Measurements from ENCODE around the gene PPP5C. TPM values are rescaled to one million over a fixed set of nuclear protein-coding genes. Genes with fewer than 3 reads are reported as not detected.
A peak's percentile ranks its signal among the peaks of the same experiment; 100 is the strongest.

Gene PPP5C
- total RNA-seq, 1 experiment from 2014 or later, result 130 TPM

- peak; percentile 29 to 44 for TF ChIP-seq CTCF (IDR thresholded peaks at IDR 0.05; ENCODE audit: insufficient read depth in 1 of 2, low read depth in 1 of 2, low read length in 1 of 2, severe bottlenecking in 1 of 2, unreplicated experiment in 1 of 2)
Measured at GRCh38 chr19:46404055-46404752, 57.3 kb downstream of the PPP5C start.

GRCh38 chr19:46404753-46405468 is 58.0 kb downstream of the PPP5C start:
- Mint-ChIP-seq H3K36me3 (ENCODE audit: insufficient read depth, unreplicated experiment) (peaks cover 8% of the 10 kb centered on the region), H3K9me3 (ENCODE audit: unreplicated experiment) (no peaks in the 10 kb centered on the region), H3K27ac (ENCODE audit: unreplicated experiment) (peak overlapping the region; percentile 95), H3K27me3 (ENCODE audit: insufficient read depth, unreplicated experiment) (no peaks in the 10 kb centered on the region), H3K4me1 (ENCODE audit: low read depth, unreplicated experiment) (peaks cover 14% of the 10 kb centered on the region), H3K4me3 (ENCODE audit: unreplicated experiment) (peak overlapping the region; percentile 97)
- BruUV-seq (replicated peaks), result no TSS peak
- ChIA-PET POLR2A (interaction anchor here (0.6 kb wide), 2 partner anchors 12 to 410 kb away, joined by 3 to 6 read pairs; partner anchors contain the start of gene CCDC61), CTCF (interaction anchor here (0.6 to 1.4 kb wide), 5 partner anchors 9 to 256 kb away, joined by 3 to 6 read pairs (median 3); partner anchors contain the start of gene DACT3)
- no peaks in the 10 kb centered on the region for H3K36me3 ChIP-seq (ENCODE audit: control insufficient read depth, insufficient read depth, low read length)
- DNase-seq, result peak; percentile 62 to 67
- no peaks in the 10 kb centered on the region for H3K4me1 ChIP-seq
- H3K27me3 ChIP-seq (replicated peaks; ENCODE audit: control insufficient read depth, insufficient read depth, low read length), result no peaks in the 10 kb centered on the region
- TF ChIP-seq CTCF (IDR thresholded peaks at IDR 0.05; ENCODE audit: insufficient read depth in 1 of 2, low read depth in 1 of 2, low read length in 1 of 2, severe bottlenecking in 1 of 2, unreplicated experiment in 1 of 2), result no peak
- H3K9me3 ChIP-seq, result no peaks in the 10 kb centered on the region
- intact Hi-C loops (cut with micrococcal nuclease; ENCODE audit: unreplicated experiment), result loop anchor here (1.0 kb wide), 1 partner anchor 11 kb away; no protein-coding TSS in a partner anchor
- H3K4me3 ChIP-seq (ENCODE audit: low read depth, low read length), result peak overlapping the region; percentile 55

More at GRCh38 chr19:46404055-46404752, 57.3 kb downstream of the PPP5C start:
- Histone ChIP-seq H3K4me1 (no peaks in the 10 kb centered on the region), H3K27me3 (replicated peaks; ENCODE audit: control insufficient read depth, insufficient read depth, low read length) (no peaks in the 10 kb centered on the region), H3K36me3 (ENCODE audit: control insufficient read depth, insufficient read depth, low read length) (no peaks in the 10 kb centered on the region), H3K4me3 (ENCODE audit: low read depth, low read length) (peak overlapping the region; percentile 55), H3K9me3 (no peaks in the 10 kb centered on the region)
- Mint-ChIP-seq H3K27me3 (ENCODE audit: insufficient read depth, unreplicated experiment) (no peaks in the 10 kb centered on the region), H3K27ac (ENCODE audit: unreplicated experiment) (peak overlapping the region; percentile 95), H3K4me1 (ENCODE audit: low read depth, unreplicated experiment) (peaks cover 14% of the 10 kb centered on the region), H3K4me3 (ENCODE audit: unreplicated experiment) (peak overlapping the region; percentile 97), H3K36me3 (ENCODE audit: insufficient read depth, unreplicated experiment) (peaks cover 8% of the 10 kb centered on the region), H3K9me3 (ENCODE audit: unreplicated experiment) (no peaks in the 10 kb centered on the region)
- ChIA-PET POLR2A (no interaction called here), CTCF (interaction anchor here (0.5 to 1.4 kb wide), 4 partner anchors 9 to 83 kb away, joined by 3 to 4 read pairs (median 3); partner anchors contain the start of gene PPP5C)
- no TSS peak for BruUV-seq (replicated peaks)
- intact Hi-C loops (cut with micrococcal nuclease; ENCODE audit: unreplicated experiment), result loop anchor here (1.0 kb wide), 1 partner anchor 12 kb away; no protein-coding TSS in a partner anchor
- DNase-seq, result peak; percentile 80 to 81

- POLR2A ChIA-PET, result no interaction called here
- intact Hi-C loops (cut with micrococcal nuclease; ENCODE audit: unreplicated experiment), result no loop called here
- no TSS peak for BruUV-seq (replicated peaks)
- no peaks in the 10 kb centered on the region for H3K27me3 Mint-ChIP-seq (ENCODE audit: insufficient read depth, unreplicated experiment)
- H3K4me3 Mint-ChIP-seq (ENCODE audit: unreplicated experiment), result no peak overlapping the region
- no peak overlapping the region for H3K27ac Mint-ChIP-seq (ENCODE audit: unreplicated experiment)
- peaks cover 23% of the 10 kb centered on the region for H3K4me1 Mint-ChIP-seq (ENCODE audit: low read depth, unreplicated experiment)
- H3K4me1 ChIP-seq, result no peaks in the 10 kb centered on the region
- H3K27me3 ChIP-seq (replicated peaks; ENCODE audit: control insufficient read depth, insufficient read depth, low read length), result no peaks in the 10 kb centered on the region
- CTCF ChIA-PET, result no interaction called here
- TF ChIP-seq CTCF (IDR thresholded peaks at IDR 0.05; ENCODE audit: insufficient read depth in 1 of 2, low read depth in 1 of 2, low read length in 1 of 2, severe bottlenecking in 1 of 2, unreplicated experiment in 1 of 2), result no peak
- peaks cover 15% of the 10 kb centered on the region for H3K36me3 Mint-ChIP-seq (ENCODE audit: insufficient read depth, unreplicated experiment)
- no peak for DNase-seq
- H3K4me3 ChIP-seq (ENCODE audit: low read depth, low read length), result no peak overlapping the region
- no peaks in the 10 kb centered on the region for H3K36me3 ChIP-seq (ENCODE audit: control insufficient read depth, insufficient read depth, low read length)
- no peaks in the 10 kb centered on the region for H3K9me3 ChIP-seq
- H3K9me3 Mint-ChIP-seq (ENCODE audit: unreplicated experiment), result no peaks in the 10 kb centered on the region
Measured at GRCh38 chr19:46406976-46407375, 60.1 kb downstream of the PPP5C start.
